NCI-H446 treated with DMSO at 0.1 percent for 48 hours (cell line): ENCODE data around the gene CSAD.

ENCODE experiments used
- DNase-seq: peaks from one replicate; lab custom pipeline; 2025; lab: John Stamatoyannopoulos, UW

The CSAD gene, protein sequence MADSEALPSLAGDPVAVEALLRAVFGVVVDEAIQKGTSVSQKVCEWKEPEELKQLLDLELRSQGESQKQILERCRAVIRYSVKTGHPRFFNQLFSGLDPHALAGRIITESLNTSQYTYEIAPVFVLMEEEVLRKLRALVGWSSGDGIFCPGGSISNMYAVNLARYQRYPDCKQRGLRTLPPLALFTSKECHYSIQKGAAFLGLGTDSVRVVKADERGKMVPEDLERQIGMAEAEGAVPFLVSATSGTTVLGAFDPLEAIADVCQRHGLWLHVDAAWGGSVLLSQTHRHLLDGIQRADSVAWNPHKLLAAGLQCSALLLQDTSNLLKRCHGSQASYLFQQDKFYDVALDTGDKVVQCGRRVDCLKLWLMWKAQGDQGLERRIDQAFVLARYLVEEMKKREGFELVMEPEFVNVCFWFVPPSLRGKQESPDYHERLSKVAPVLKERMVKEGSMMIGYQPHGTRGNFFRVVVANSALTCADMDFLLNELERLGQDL

DNA sequence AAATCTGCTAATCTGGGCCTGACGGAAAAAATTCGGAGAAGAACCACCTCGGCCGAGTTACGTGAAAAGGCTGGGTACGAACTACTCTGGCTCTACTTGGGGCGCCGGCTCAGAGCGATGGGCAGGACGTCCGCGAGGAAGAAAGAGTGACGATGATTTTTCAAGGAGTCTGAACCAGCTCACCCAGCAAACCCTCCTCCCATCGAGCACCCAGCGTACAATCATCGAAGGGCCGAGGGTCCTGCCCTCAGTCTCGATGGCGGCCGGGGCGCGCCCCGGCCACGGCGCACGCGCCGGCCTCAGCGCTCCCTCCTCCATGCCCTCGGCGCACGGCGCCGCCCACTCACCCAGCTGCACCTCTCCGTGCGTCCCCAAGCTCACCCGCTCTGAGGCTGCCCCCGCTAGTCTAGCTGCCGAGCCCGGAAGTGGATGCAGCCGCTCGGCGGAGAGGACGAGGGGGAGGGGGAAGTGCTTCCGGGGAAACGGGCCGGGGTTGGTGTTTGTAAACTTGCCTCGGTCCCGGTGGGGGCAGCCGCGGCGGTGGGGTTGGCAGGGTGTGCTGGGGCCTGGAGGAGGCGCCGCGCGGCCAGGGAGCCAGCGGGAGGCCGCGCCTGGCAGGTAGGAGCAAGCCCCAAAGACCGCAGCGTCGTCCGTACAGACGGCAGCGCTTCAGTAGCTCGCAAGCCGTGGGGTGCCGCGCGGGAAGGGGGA is at the start of gene CSAD, which contains the start of gene ZNF740:
TSS of gene CSAD (minus strand) at position 706 of the 711 bp plus-strand sequence. CDS start 7,455 bp downstream, outside the sequence.
TSS of gene ZNF740 (plus strand) at position 503 of the 711 bp plus-strand sequence. CDS start 1,262 bp downstream, outside the sequence.
- peak; percentile 94 for DNase-seq

DNA sequence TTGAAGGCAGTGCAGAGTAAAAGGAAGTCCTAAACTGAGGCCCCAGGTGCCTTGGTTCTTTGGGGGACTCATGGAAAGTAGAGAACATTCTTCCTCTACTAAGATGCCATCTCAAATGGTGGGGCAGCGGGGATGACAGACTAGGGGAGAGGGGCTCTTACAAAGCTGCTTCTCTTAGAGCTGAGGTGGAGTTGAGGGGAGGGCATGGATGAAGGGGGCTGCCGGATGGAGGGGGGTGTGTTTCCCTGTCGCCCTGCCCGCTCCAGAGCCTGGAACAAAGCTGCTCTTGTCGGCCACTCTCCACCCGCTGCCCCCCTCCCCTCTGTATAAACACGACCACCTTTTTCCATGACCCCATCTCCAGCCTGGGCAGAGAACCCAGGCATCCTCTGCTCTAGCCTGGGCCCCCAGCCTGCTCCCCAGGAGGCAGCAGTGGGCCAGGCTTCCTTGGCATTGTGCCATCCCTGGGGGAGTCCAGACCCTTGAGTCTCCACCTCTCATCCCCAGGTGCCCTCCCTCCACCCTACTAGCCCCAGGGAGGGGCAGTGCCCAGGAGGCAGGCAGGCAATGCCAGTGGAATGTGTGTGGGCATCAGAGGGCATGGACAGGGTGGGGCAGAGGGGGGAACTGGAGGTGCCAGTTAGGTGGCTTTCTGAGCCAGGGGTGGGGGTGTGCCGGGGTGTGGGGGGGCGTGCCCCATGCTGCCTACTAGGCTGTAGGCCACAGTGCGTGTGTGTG is 49.6 kb upstream of the CSAD start:
- DNase-seq: no peak

DNA sequence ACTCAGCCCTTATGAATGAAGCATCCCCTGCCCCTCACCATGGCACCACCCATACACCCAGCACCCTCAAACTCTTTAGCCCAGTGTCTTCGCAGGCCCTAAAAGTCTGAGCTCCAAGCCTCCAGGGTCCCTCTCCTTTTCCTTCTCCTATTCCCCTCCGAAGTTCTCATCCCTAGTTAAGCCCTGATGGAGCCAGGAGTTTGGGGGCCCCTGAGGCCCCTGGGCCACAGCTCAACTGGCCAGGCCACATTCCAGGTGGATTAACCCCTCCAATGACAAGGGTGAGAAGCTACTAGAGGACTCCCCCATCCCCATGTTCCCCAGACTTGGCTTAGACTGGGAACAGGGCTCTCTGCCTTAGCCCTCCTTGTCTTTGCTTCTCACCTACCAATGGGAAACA is 48.7 kb upstream of the CSAD start:
- DNase-seq: no peak

DNA sequence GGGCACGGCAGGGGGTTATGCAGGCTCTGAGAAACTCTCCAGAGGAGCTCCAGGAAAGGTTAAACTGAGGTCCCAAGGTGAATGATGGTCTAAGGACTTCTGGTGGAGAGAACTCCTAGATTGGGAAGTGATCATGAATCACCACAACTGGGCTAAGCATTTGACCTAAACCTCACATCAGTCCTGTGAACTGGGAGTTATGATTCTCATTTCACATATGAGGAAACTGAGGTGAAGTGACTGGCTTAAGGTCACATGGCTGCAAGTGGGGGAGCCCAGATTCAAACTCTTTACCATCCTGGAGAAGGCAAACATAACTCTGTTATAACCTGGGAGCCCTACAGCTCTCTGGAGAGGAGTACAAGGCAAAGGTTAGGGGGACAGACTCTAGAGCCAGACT is 47.1 kb upstream of the CSAD start:
- no peak for DNase-seq

DNA sequence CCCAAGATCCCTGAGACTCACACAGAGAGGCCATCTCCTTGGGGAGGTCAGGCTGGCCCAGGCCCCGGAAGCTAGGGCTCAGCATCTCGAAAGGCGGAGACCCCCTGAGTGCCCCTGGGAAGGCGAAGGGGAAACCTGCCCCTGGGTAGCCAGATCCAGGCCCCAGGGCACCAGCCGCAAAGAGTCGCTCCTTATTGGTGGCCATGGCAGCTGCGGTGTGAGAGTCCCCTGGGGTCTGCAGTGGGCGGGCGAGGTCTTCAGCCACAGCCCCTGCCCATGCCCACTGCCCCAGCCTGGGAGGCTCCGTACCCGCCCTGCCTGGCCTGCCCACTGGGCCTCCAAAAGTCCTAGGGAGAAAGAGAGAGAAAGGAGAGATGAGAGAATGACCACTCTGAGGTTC is 46.6 kb upstream of the CSAD start:
- no peak for DNase-seq

DNA sequence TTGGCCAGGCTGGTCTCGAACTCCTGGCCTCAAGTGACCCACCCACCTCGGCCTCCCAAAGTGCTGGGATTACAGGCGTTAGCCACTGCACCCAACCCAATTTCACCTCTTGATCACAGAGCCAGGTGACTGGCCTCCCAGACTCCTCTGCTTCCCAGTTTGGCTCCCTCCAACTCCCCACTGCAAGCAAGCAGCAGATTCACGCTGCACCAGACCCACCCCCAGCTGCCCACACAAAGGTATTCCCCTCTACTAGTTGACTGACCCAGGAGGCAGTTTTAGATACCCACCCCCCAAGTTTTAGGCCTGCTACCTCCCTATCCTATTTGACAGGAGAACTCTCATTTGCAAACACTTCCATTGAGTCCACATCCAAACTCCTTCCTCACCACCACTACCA is 46.1 kb upstream of the CSAD start:
- DNase-seq: no peak

DNA sequence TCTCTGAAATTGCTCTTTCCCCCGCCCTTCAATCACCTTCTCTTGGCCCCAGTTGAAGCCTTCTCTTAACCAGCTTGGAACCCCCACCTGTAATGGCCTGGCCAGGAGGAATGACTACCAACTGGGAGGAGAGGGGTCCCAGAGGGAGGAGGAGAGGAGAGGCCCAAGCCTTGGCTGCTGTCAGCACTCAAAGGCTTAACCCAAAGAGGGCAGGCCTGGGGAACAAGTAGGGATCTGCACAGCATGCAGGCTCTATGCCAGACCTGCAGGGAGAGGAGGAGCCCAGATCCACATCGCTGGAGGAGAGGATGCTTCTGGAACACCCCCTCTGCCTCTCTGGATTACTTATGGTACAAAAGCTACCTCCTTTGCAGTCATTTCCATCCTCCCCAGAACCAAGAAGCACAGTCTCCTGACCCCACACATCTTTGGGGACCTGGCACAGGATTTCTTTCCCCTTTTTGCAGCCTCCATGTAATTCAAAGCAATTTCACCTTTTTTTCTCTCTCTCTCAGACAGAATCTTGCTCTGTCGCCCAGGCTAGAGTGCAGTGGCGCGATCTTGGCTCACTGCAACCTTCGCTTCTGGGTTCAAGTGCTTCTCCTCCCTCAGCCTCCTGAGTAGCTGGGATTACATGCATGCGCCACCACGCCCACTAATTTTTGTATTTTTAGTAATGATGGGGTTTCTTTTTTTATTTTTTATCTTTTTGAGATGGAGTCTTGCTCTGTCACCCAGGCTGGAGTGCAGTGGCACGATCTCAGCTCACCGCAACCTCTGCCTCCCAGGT is 45.1 kb upstream of the CSAD start:
- DNase-seq: no peak

DNA sequence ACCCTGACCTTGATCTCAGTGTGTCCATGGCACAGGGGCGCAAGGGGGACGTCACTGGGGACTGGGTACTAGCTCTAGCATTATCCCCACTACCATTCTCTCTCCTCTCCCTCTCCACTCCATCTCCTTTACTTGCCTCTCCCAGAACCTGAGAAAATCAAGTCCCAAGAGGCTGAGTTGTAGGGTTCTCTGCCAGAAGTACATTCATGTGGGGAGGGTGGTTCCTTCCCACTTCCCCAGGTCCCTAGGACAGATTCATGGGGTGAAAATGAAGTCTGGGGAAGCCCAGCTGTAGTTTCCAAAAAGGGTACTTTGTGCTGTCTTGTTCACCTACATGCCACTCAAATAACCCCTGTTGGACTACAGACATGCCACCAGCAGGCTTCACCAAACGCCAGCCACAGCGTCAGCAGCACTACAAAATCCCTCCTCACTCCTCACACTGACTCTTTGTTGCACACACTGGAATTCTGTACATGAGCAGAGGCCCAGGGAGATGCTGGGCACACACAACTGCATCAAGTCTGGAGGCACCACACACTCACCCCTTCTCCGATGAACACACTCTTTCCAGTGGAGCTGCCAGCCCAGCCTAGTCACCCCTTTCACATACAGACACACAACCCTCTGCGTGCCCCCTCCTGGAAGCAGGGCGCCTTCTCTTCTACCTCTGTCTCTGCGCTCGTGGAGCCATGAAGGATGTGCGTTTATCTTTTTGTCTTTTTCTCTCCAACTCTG is 44.3 kb upstream of the CSAD start:
- no peak for DNase-seq

DNA sequence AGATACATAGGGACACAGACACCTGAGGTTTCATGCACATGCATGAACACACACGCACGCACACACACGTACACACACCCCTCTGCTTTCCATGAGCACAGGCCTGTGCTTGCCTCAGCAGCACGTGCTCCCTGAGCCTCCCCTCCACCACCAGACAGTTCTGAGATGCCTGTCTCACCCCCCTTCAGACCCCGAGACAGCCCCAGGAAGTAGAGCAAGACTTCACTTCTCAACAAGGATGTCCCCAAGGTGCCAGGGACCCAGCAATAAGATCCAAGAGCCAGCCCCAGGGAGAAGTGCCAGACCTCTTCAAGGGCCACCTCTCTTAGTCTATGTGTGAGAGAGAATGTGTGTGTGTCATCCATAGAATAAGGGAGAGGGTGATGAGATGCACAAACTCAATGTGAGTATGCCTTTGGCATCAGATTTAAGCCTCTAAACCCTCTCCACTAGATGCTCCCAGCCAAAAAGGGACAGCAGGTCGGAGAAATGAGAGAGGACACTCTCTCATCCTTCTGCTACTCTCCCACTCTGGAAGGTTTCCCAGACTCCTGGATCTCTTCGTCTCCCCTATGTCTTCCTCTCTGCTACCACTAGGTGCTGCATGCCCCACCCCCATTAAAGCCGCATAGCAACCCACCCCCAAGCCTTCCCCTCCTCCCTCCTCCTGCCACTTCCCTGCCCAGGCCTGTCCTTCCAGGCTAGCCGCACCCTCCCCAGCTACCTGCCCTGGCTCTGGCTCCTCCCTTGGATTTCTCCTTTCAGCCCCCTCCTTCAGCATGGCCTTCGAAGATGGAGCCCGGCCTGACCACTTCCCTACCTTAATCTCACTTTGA is 43.6 kb upstream of the CSAD start:
- no peak for DNase-seq

DNA sequence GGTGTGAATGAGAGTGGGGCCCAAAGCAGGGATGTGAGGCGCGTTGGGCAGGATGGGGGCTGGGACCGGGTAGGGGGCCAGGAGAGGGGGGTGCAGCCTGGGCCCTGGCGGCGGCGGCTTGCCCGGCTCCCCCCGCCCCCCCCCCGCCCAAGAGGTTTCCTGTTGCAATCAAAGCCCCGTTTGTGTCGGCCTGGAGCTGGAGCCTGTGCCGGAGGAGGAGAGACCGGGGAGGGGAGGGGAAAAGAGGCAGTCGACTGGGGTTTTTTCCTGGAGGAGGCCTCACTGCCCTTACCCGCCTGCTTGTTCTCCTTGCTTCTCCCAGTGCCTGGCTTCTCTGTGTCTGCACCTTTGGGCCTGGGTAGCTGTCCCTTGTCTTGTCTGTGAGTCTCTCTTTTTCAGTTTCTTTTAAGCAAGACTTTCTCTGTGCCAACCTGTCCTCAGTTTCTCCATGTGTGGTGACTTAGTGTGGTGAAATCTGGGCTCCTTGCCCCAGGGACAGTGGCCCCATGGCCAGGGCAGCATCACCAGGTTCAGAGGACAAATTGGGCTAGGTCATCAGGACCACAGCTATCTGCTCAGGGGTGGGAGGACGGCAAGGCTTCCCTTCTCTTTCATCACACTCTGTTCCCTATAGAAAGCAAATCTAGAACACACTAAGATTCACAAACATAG is 42.8 kb upstream of the CSAD start:
- no peak for DNase-seq

DNA sequence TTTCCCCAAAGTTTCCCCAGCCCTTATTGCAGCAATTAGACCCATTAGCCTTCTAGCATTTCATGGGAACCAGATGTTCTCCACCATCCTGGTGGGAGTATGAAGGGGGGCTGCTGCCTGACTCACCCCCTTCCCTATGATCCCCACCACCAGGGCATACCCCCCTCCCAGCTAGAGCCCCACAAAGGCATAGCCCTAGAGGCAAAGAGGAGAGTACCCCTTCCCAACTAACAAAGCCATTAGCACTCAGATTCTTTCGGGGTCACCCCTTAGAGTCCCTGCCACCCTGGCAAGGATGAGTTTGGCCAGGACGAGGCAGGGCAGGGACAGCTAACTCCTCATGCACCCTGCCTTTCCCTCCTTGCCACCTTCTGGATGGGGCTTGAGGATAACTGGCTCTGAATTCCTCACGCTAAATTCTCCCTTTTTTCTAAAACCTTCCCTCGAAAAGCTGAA is 42.1 kb upstream of the CSAD start:
- DNase-seq: no peak

DNA sequence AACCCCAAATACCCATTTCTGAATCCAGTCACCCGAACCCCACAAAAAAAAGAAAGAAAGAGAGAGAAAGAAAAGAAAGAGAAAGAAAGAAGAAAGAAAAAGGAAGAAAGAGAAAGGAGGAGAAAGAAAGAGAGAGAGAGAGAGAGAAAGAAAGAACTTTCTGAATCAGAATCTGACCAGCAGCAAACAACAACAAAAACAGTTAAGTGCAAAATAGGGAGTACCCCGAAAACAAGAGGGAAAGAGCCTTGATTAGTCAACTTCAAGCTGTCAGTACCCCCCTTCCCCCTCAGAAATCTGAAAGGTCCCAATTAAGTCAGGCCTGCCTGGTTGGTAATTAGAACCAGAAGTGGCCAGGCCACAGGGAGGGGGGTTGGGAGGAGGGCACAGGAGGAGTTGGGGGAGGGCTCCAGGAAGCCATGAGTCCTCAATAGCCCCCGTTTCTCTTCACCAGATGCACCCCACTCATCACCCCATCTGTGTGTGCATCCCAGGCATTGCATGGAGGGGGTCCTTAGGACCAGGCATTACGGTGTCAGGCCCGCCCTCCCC is 41.5 kb upstream of the CSAD start:
- DNase-seq: no peak

DNA sequence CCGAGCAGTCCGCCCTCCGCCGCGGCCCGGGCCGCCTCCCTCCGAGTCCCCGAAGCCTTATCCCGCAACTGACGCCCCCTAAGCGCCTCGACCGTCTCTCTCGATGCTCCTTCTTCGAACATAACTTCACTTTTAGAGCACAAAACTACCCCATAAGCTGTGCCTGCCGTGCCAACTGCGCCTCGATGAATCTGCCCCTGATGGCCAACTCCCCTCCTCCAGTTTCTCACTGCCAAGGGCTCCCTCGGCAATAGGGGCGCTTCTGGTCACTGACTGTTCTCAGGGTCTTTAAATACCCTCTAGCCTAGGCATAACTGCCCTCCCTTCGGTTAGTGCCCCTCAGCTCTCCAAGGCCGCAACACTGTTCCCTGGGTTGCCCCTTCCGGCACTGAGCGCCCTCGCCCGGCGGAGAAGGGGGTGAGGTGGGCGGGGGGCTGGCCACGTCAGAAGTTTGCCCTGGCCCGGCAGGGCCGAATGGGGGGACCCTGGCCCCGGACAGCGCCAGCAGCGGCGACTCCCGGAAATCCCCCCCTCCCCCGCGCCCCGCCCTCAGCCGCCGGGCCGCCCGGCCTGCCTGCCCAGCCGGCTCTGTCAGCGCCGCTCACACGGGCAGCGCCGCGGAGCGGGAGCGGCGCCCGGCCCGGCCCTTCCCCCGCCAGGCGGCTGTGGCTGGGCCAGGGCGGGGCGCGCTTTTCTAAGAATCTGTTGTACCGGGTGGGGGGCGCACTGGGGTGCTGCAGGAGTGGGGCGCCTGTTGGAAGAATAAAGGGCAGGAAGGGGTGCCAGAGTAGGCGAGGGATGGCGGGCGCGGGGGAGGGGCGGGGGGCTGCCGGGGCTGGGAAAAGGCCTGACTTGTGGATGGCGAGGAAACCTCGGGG is 40.7 kb upstream of the CSAD start:
- no peak for DNase-seq

DNA sequence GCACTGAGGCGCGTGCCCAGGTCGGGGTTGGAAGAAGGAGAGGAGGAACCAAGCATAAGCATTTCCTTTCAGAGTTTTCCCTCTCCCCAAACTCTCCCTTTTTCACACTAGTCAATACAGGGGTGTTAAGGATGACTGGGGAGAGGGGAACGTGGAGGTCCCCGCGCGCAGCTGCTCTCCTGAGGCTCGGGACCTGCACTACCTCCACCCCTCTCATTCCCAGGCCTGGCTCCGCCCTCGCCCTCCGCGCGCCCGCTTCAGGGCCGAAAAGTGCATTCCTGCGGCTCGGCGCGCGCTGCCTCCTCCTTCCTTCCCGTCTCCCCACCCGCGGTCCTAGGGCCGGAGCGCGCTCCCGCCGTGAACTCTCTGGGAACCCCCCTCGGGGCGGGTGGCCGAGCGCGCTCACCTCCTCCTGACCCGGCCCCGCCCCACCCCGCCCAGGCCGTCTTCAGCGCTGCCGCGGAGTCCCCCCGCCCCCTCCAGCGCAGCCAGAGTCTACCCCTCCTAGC is 40.0 kb upstream of the CSAD start:
- peak; percentile 73 for DNase-seq

DNA sequence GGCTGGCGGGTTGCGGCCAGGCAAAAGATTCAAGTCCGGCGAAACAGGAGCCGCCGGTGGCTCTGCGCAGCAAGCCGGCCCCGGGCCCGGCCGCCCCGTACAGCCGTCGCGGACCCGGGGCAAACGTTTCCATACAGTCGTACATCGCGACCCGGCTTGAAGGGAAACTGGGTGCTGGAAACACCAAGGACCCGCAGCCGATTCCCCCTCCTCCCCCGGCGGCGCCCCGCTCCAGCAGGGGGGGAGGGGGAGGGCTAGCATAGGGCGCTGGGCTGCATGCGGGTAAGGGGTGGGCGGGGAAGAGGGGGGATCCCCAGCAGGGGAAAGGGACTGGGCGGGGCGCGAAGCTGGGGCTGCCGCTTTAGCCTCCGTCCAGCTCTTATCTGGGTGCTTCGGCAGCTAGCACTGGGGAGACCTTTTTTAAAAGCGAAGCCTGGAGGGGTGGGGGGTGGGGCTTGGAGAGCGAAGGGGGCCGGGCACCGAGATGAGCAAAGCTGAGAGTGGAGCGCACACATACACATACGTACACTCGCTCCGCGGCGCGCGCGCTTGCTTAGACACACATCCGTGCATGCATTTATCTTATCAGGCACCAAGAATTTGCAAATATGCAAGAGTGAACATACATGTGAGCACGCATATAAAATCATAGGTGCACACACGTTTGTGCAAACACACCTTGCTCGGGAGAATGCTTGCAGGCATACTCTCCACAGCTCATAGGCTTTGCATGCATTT is 39.4 kb upstream of the CSAD start:
- no peak for DNase-seq

DNA sequence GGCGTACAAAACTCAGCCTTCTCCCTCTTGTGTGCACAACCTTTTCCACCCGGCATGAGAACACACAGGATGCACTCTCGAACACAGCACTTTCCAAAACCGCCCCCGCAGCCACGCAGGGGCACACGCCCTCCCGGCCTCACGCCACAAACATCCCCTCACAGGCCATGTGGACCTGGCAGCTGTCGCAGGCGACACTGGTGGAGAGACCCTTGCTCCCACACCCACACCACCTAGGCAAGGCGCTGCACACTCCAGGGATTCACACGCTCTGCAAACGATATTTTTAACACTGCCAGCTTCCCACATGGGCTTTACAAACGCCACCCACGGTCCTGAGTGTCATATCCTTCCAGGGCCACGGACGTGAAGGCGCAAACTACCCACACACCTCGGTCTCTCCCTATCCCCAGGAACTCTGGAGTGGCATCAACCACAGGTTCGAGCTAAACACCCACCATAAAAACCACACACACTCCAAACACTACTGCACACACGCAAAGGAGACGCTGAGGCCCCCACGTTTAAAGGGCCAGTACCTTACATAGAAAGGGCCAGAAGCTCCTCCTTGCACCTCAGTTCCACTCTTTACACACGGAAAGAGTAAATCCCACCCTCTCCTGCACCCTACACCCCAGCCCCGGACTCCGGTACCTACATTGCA is 38.7 kb upstream of the CSAD start:
- no peak for DNase-seq
